ENCODE results near the gene SAGE1. TPM values are rescaled to one million over a fixed set of nuclear protein-coding genes. Genes with fewer than 3 reads are reported as not detected.
A peak's percentile ranks its signal among the peaks of the same experiment; 100 is the strongest.

Gene SAGE1
- total and polyA plus RNA-seq, 9 of the 15 experiments (the other 6 are each of a cell fraction or from before 2014, with no cell fraction given) = 14.6 to 79.2 (median 29.3) TPM

DNA sequence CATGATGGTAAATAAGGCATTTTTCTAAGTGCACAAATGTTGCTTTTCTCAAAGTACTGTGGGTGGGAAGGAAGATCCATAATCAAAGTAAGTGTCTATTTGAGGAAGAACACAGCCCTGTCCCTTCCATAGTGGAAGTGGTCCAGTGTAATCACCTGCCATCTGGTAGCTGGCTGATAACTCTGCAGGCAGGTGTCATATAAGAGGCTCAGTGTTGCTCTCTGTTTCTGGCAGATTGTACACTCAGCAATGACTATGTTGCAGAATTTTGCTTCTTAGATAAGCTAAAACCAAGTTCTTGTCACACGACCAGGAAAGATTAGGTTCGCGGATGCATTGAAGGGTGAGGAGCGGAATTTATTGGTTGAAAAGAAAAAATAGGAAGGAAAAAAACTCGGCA lies 20.9 kb downstream of the SAGE1 start (continued):
- TF ChIP-seq ZKSCAN8 (CRISPR knock-in tag; IDR thresholded peaks at IDR 0.05) = peak; percentile 72
- TF ChIP-seq SOX6 (IDR thresholded peaks at IDR 0.05) = peak; percentile 93
- no peak for TF ChIP-seq HCFC1 (IDR thresholded peaks at IDR 0.05; ENCODE audit: low read depth, low read length)
- peak; percentile 89 for TF ChIP-seq SMAD4 (CRISPR knock-in tag; conservative IDR thresholded peaks at IDR 0.05)
- no peak for TF ChIP-seq ARID2 (IDR thresholded peaks at IDR 0.05)
- TF ChIP-seq, protein P1, sequence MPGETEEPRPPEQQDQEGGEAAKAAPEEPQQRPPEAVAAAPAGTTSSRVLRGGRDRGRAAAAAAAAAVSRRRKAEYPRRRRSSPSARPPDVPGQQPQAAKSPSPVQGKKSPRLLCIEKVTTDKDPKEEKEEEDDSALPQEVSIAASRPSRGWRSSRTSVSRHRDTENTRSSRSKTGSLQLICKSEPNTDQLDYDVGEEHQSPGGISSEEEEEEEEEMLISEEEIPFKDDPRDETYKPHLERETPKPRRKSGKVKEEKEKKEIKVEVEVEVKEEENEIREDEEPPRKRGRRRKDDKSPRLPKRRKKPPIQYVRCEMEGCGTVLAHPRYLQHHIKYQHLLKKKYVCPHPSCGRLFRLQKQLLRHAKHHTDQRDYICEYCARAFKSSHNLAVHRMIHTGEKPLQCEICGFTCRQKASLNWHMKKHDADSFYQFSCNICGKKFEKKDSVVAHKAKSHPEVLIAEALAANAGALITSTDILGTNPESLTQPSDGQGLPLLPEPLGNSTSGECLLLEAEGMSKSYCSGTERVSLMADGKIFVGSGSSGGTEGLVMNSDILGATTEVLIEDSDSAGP (CRISPR knock-in tag; IDR thresholded peaks at IDR 0.05) = no peak
- no peak for TF ChIP-seq POLR2AphosphoS2 (IDR thresholded peaks at IDR 0.05; ENCODE audit: low read length)
- no peak for TF ChIP-seq TBP (optimal IDR thresholded peaks at IDR 0.05; ENCODE audit: low read depth, low read length)
- TF ChIP-seq SNRNP70 (optimal IDR thresholded peaks at IDR 0.05; ENCODE audit: low read depth, low read length) = no peak
- peak; percentile 97 for TF ChIP-seq ARID1B (IDR thresholded peaks at IDR 0.05)
- peak in 1 of 2 experiments; percentile 72; a peak in 2 of 4 replicates for TF ChIP-seq ETV6 (IDR thresholded peaks at IDR 0.05; ENCODE audit: borderline replicate concordance in 1 of 2, low read depth in 2 of 2, low read length in 1 of 2)
- TF ChIP-seq ETV6 (CRISPR knock-in tag; IDR thresholded peaks at IDR 0.05; ENCODE audit: borderline replicate concordance) = no peak
- TF ChIP-seq MAFG (tag; conservative IDR thresholded peaks at IDR 0.05) = peak; percentile 64
- TF ChIP-seq FOXK2 (conservative IDR thresholded peaks at IDR 0.05 in 1 of 2, IDR thresholded peaks at IDR 0.05 in 1 of 2; ENCODE audit: low read depth in 2 of 2) = 0 out of 4 replicates have a peak, but pooled peaks of 1 of the 2 experiments have one; percentile 29
- TF ChIP-seq TAL1 (IDR thresholded peaks at IDR 0.05) = peak; percentile 99
- no peak for TF ChIP-seq SREBF2 (CRISPR knock-in tag; IDR thresholded peaks at IDR 0.05)
- TF ChIP-seq, protein P2, sequence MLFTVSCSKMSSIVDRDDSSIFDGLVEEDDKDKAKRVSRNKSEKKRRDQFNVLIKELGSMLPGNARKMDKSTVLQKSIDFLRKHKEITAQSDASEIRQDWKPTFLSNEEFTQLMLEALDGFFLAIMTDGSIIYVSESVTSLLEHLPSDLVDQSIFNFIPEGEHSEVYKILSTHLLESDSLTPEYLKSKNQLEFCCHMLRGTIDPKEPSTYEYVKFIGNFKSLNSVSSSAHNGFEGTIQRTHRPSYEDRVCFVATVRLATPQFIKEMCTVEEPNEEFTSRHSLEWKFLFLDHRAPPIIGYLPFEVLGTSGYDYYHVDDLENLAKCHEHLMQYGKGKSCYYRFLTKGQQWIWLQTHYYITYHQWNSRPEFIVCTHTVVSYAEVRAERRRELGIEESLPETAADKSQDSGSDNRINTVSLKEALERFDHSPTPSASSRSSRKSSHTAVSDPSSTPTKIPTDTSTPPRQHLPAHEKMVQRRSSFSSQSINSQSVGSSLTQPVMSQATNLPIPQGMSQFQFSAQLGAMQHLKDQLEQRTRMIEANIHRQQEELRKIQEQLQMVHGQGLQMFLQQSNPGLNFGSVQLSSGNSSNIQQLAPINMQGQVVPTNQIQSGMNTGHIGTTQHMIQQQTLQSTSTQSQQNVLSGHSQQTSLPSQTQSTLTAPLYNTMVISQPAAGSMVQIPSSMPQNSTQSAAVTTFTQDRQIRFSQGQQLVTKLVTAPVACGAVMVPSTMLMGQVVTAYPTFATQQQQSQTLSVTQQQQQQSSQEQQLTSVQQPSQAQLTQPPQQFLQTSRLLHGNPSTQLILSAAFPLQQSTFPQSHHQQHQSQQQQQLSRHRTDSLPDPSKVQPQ (CRISPR knock-in tag; IDR thresholded peaks at IDR 0.05; ENCODE audit: borderline replicate concordance) = no peak
- no peak for TF ChIP-seq HOXB6 (CRISPR knock-in tag; IDR thresholded peaks at IDR 0.05; ENCODE audit: borderline replicate concordance)
- no peak for TF ChIP-seq FOXP1 (CRISPR knock-in tag; IDR thresholded peaks at IDR 0.05)
- no peak for TF ChIP-seq SMAD2 (IDR thresholded peaks at IDR 0.05; ENCODE audit: low read depth, low read length)
- TF ChIP-seq STAG1 (CRISPR knock-in tag; IDR thresholded peaks at IDR 0.05; ENCODE audit: borderline replicate concordance) = no peak
- no peak for TF ChIP-seq NFYB (IDR thresholded peaks at IDR 0.05; ENCODE audit: extremely low read depth, insufficient read length)
- no peak for TF ChIP-seq BRD4 (IDR thresholded peaks at IDR 0.05)
- TF ChIP-seq ZNF766 (CRISPR knock-in tag; conservative IDR thresholded peaks at IDR 0.05) = peak; percentile 69; the same call in 1 of the 2 replicates
- no peak for TF ChIP-seq CBX2 (IDR thresholded peaks at IDR 0.05; ENCODE audit: insufficient read depth, low read length, poor library complexity, severe bottlenecking)
- no peak for TF ChIP-seq MCM3 (IDR thresholded peaks at IDR 0.05)
